Mammary epithelial cell (primary cell): ENCODE results near the gene PLCB2.

ENCODE experiments used
- EZH2 ChIP-seq: IDR thresholded peaks from 2 replicates; pipeline ENCODE4 v1.6.1; 2012; ENCODE audit warnings: low read length, inconsistent platforms, borderline replicate concordance
- TF ChIP-seq, protein P1 (sequence below), 2 donors: IDR thresholded peaks in 1 of 2; conservative IDR thresholded peaks in 1 of 2; 2 replicates each; pipeline ENCODE4 v1.5.1; 2011 to 2012; ENCODE audit warnings: inconsistent platforms in 2 of 2, low read length in 2 of 2, mild to moderate bottlenecking in 2 of 2, control low read depth in 1 of 2, low read depth in 1 of 2; ENCODE audit not compliant: insufficient read depth in 1 of 2; ENCODE audit errors: extremely low read depth in 1 of 2

GRCh38 chr15:40298216-40298935, 9.4 kb downstream of the PLCB2 start:
- TF ChIP-seq, protein P1, sequence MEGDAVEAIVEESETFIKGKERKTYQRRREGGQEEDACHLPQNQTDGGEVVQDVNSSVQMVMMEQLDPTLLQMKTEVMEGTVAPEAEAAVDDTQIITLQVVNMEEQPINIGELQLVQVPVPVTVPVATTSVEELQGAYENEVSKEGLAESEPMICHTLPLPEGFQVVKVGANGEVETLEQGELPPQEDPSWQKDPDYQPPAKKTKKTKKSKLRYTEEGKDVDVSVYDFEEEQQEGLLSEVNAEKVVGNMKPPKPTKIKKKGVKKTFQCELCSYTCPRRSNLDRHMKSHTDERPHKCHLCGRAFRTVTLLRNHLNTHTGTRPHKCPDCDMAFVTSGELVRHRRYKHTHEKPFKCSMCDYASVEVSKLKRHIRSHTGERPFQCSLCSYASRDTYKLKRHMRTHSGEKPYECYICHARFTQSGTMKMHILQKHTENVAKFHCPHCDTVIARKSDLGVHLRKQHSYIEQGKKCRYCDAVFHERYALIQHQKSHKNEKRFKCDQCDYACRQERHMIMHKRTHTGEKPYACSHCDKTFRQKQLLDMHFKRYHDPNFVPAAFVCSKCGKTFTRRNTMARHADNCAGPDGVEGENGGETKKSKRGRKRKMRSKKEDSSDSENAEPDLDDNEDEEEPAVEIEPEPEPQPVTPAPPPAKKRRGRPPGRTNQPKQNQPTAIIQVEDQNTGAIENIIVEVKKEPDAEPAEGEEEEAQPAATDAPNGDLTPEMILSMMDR (conservative IDR thresholded peaks at IDR 0.05 in 1 of 2, IDR thresholded peaks at IDR 0.05 in 1 of 2; ENCODE audit: extremely low read depth in 1 of 2, insufficient read depth in 1 of 2, low read depth in 1 of 2, low read length in 2 of 2) = no peak
- TF ChIP-seq EZH2 = no peak
